ENCODE results near the gene NSMF. TPM values are rescaled to one million over a fixed set of nuclear protein-coding genes. Genes with fewer than 3 reads are reported as not detected.
A peak's percentile ranks its signal among the peaks of the same experiment; 100 is the strongest.

The NSMF gene
- total and polyA plus RNA-seq, 2 donors (not counting 1 experiment from before 2014, with no cell fraction given): 28.7 to 59.4 TPM

GRCh38 chr9:137423514-137424291 is 35.4 kb downstream of the NSMF start:
- 5% methylated on average over 76 of the region's 77 CpGs for WGBS (ENCODE audit: insufficient coverage)
- H3K27ac Mint-ChIP-seq: no peak overlapping the region
- Histone ChIP-seq H3K36me3 (replicated peaks in 1 of 2; ENCODE audit: control extremely low read depth in 1 of 2, control insufficient read depth in 1 of 2, extremely low read depth in 1 of 2, insufficient read depth in 2 of 2, low read length in 1 of 2) (no peaks in the 10 kb centered on the region), H3K4me1 (ENCODE audit: control insufficient read depth in 2 of 2, insufficient read depth in 2 of 2, low read length in 2 of 2) (peaks cover 12 to 19% of the 10 kb centered on the region in 2 donors), H3K27me3 (replicated peaks in 1 of 4; ENCODE audit: control extremely low read depth in 1 of 4, control insufficient read depth in 3 of 4, insufficient read depth in 4 of 4, low read length in 3 of 4) (no peaks in the 10 kb centered on the region), H3K79me2 (ENCODE audit: control insufficient read depth, insufficient read depth, low read length) (peaks cover 8% of the 10 kb centered on the region), H3K9ac (ENCODE audit: low read length) (peak overlapping the region; percentile 68), H4K20me1 (ENCODE audit: control insufficient read depth, insufficient read depth, low read length, poor library complexity, severe bottlenecking) (no peaks in the 10 kb centered on the region), H2AFZ (ENCODE audit: insufficient read depth, low read depth, low read length, poor library complexity, severe bottlenecking) (peak overlapping the region; percentile 85), H3K9me3 (ENCODE audit: control extremely low read depth in 1 of 3, control insufficient read depth in 2 of 3, insufficient read depth in 1 of 3, low read length in 2 of 3) (no peaks in the 10 kb centered on the region), H3K4me2 (replicated peaks; ENCODE audit: low read depth, low read length, poor library complexity, severe bottlenecking) (peak overlapping the region; percentile 87), H3K4me3 (ENCODE audit: control extremely low read depth in 1 of 5, extremely low read depth in 1 of 5, insufficient read depth in 1 of 5, low read depth in 2 of 5, low read length in 4 of 5) (peak overlapping the region in 3 of 5 experiments; percentile 43 to 67 (median 56)), H3K27ac (ENCODE audit: low read length in 2 of 2) (peak overlapping the region in 1 of 2 donors; percentile 9)
- ChIA-PET CTCF (interaction anchor here (0.9 to 3.4 kb wide), 11 partner anchors 11 to 1082 kb away, joined by 3 to 23 read pairs (median 4); partner anchors contain the start of genes NRARP and NSMF), POLR2A (interaction anchor here (0.6 to 3.1 kb wide), 9 partner anchors 18 to 581 kb away, joined by 3 to 13 read pairs (median 5); partner anchors contain the start of genes ENTPD8, MRPL41, NELFB and NRARP)
- H3K9me3 Mint-ChIP-seq (ENCODE audit: insufficient read depth): no peaks in the 10 kb centered on the region
- ATAC-seq (ENCODE audit: low read depth) (no peak), DNase-seq (no peak)
- H3K27me3 Mint-ChIP-seq: no peaks in the 10 kb centered on the region
- H3K4me3 Mint-ChIP-seq: peak overlapping the region; percentile 68
- H3K4me1 Mint-ChIP-seq: peaks cover 11% of the 10 kb centered on the region
- intact Hi-C loops (cut with micrococcal nuclease): loop anchor here (1.0 to 5.0 kb wide), 7 partner anchors 18 to 127 kb away; partner anchors contain the start of genes ENTPD8, NRARP, NSMF and PNPLA7
- no peak for TF ChIP-seq EZH2 (IDR thresholded peaks at IDR 0.05; ENCODE audit: borderline replicate concordance, insufficient read depth, low read depth, low read length, poor library complexity, severe bottlenecking)
- TF ChIP-seq CTCF (IDR thresholded peaks at IDR 0.05): peak; percentile 9

Measured in B cell (primary cell).